ENCODE results near the gene CHORDC1.

The CHORDC1 gene

GRCh38 chr11:90204407-90204806 lies 18.4 kb downstream of the CHORDC1 start:
- no peak for DNase-seq (ENCODE audit: low read depth)
- TF ChIP-seq, protein P1, sequence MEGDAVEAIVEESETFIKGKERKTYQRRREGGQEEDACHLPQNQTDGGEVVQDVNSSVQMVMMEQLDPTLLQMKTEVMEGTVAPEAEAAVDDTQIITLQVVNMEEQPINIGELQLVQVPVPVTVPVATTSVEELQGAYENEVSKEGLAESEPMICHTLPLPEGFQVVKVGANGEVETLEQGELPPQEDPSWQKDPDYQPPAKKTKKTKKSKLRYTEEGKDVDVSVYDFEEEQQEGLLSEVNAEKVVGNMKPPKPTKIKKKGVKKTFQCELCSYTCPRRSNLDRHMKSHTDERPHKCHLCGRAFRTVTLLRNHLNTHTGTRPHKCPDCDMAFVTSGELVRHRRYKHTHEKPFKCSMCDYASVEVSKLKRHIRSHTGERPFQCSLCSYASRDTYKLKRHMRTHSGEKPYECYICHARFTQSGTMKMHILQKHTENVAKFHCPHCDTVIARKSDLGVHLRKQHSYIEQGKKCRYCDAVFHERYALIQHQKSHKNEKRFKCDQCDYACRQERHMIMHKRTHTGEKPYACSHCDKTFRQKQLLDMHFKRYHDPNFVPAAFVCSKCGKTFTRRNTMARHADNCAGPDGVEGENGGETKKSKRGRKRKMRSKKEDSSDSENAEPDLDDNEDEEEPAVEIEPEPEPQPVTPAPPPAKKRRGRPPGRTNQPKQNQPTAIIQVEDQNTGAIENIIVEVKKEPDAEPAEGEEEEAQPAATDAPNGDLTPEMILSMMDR (IDR thresholded peaks at IDR 0.05; ENCODE audit: control insufficient read depth, extremely low read depth, insufficient read depth), result no peak
- no peak overlapping the region for H3K4me3 ChIP-seq (ENCODE audit: low read depth, low read length)

GRCh38 chr11:90202342-90202741 lies 20.5 kb downstream of the CHORDC1 start:
- DNase-seq (ENCODE audit: low read depth), result no peak
- TF ChIP-seq, protein P1 (IDR thresholded peaks at IDR 0.05; ENCODE audit: control insufficient read depth, extremely low read depth, insufficient read depth), result no peak
- H3K4me3 ChIP-seq (ENCODE audit: low read depth, low read length), result no peak overlapping the region

DNA sequence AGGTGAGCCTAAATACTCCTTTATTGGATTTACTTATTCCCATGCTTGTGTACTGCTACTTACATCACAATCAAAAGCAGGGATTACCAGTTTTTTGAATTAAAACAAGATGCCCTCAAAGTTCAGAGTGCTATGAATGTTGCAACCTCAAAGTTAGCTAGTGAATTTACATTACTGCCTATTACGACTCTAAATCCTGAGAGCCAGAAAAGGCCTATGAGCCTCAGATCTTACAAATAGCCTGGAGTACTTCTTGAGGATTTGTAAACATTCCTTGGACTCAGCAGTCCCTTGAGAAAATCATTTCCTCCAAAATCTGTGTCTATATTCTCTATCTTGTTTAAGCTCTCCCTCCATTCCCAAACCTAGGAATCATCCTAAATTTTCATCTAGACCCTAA lies 25.5 kb downstream of the CHORDC1 start:
- H3K4me3 ChIP-seq (ENCODE audit: low read depth, low read length), result no peak overlapping the region
- TF ChIP-seq, protein P1 (IDR thresholded peaks at IDR 0.05; ENCODE audit: control insufficient read depth, extremely low read depth, insufficient read depth), result no peak
- DNase-seq (ENCODE audit: low read depth), result no peak

DNA sequence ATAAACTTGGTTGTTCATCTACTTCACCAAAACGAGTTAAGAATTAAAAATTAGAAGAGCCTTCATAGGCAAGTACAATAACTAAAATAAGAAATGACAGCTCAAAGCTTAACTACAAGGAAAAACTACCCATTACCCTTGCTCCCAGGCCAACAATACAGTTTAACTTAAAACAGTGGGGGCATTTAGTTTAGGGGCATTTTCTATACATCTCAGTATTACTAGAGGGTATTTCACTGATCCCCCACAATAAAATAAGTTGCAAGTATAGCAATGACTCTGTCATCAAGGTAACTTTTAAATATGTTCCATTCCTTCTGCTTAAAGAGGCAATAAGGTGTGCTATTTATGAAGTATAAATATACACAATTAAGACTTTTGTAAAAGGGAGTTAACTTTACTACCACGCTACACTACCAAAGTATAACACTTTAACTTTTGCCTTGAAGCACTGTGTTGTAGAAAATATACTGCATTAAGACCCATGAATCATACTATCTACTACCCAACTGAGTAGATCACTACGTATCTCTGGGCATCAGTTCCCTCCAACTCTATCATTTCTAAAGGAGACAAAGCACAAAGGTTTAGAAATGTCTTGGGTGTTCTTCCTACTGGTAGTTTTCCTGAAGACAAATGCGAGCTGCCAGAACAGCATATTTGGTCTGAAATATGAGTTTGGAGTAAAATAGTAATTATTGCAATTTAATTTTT lies 29.8 kb downstream of the CHORDC1 start:
- DNase-seq (ENCODE audit: low read depth), result no peak
- no peak overlapping the region for H3K4me3 ChIP-seq (ENCODE audit: low read depth, low read length)
- TF ChIP-seq, protein P1 (IDR thresholded peaks at IDR 0.05; ENCODE audit: control insufficient read depth, extremely low read depth, insufficient read depth), result no peak

- no peak overlapping the region for H3K4me3 ChIP-seq (ENCODE audit: low read depth, low read length)
- TF ChIP-seq, protein P1 (IDR thresholded peaks at IDR 0.05; ENCODE audit: control insufficient read depth, extremely low read depth, insufficient read depth), result no peak
- no peak for DNase-seq (ENCODE audit: low read depth)
Measured at GRCh38 chr11:90189011-90189410, 33.8 kb downstream of the CHORDC1 start.

DNA sequence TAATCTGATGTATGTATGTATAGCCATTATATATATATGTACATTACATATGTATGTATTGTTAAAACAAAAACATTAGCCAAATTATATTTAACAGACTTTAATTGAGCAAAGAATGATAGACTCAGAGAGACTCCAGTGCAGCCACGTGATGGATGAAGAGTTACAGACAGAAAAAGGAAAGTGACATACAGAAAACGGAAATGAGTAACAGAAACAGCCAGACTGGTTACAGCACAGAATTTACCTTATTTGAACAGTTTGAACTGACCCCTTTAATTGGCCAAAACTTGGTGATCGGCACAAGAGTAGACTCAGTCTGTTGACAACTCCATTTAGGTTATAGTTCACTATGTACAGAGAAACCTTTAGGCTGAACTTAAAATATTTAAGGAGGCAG lies 35.0 kb downstream of the CHORDC1 start:
- TF ChIP-seq, protein P1 (IDR thresholded peaks at IDR 0.05; ENCODE audit: control insufficient read depth, extremely low read depth, insufficient read depth), result no peak
- H3K4me3 ChIP-seq (ENCODE audit: low read depth, low read length), result no peak overlapping the region
- no peak for DNase-seq (ENCODE audit: low read depth)

DNA sequence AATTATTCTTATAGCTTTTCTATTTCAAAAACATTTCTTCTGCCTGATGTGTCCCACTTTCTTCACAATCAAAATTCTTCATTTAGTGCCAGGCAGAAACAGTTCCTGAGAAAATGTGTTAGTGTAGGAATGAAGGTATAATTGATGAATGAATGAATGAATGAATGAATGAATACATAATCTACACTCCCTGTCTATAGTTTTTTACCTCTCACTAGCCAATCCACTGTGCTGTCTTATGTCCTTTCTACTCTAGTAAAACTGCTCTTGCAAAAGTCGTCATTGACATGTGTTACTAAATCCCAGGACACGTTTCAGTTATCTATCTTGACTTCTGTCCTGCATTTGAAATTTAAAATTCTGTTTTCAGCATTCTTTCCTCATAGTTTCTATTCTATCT lies 42.9 kb downstream of the CHORDC1 start:
- TF ChIP-seq, protein P1 (IDR thresholded peaks at IDR 0.05; ENCODE audit: control insufficient read depth, extremely low read depth, insufficient read depth), result no peak
- no peak overlapping the region for H3K4me3 ChIP-seq (ENCODE audit: low read depth, low read length)
- no peak for DNase-seq (ENCODE audit: low read depth)
